Stimulated activated CD8-positive, alpha-beta memory T cell treated with anti-CD3 and anti-CD28 coated beads, Interleukin-15, amount 100 ng/mL, for 48 hours (primary cell): Measurements from ENCODE around the gene CREBBP.
"Not testable (repeated sequence)": the region's sequence is repeated elsewhere in the genome, so short reads cannot be mapped to it uniquely, and the experiment has no call there.

Experiments used
- DNase-seq, 2 donors: peaks; one replicate each; pipeline ENCODE4 v3.0.0-alpha.2; 2020; ENCODE audit warnings: low read depth in 2 of 2

The CREBBP gene

GRCh38 chr16:3880623-3881498 is at the start of gene CREBBP:
Gene CREBBP (minus strand): TSS chr16:3880713. CDS start chr16:3879916, 797 bp downstream.
- peak; percentile 74 to 77 for DNase-seq

- not testable (repeated sequence) for DNase-seq
Observed at GRCh38 chr16:3927147-3927546, 46.6 kb upstream of the CREBBP start.

GRCh38 chr16:3924763-3925162 is 44.2 kb upstream of the CREBBP start:
- DNase-seq, result no peak

GRCh38 chr16:3922241-3922640 is 41.7 kb upstream of the CREBBP start:
- no peak for DNase-seq

GRCh38 chr16:3920206-3920605 is 39.7 kb upstream of the CREBBP start:
- no peak for DNase-seq

- no peak for DNase-seq
Observed at GRCh38 chr16:3919413-3919812, 38.9 kb upstream of the CREBBP start.

GRCh38 chr16:3915426-3916260 is 35.1 kb upstream of the CREBBP start:
- no peak for DNase-seq

GRCh38 chr16:3912897-3913296 is 32.4 kb upstream of the CREBBP start:
- DNase-seq, result no peak

GRCh38 chr16:3912373-3912772 is 31.9 kb upstream of the CREBBP start:
- DNase-seq, result no peak

GRCh38 chr16:3911741-3912140 is 31.2 kb upstream of the CREBBP start:
- not testable (repeated sequence) for DNase-seq

GRCh38 chr16:3909791-3910583 is 29.5 kb upstream of the CREBBP start:
- no peak for DNase-seq

GRCh38 chr16:3908951-3909437 is 28.5 kb upstream of the CREBBP start:
- no peak for DNase-seq

- no peak for DNase-seq
Observed at GRCh38 chr16:3907586-3907985, 27.1 kb upstream of the CREBBP start.

GRCh38 chr16:3906363-3906762 is 25.9 kb upstream of the CREBBP start:
- DNase-seq, result no peak

- DNase-seq, result no peak
Observed at GRCh38 chr16:3904875-3905274, 24.4 kb upstream of the CREBBP start.

GRCh38 chr16:3890091-3890490 is 9.6 kb upstream of the CREBBP start:
- no peak for DNase-seq

GRCh38 chr16:3889059-3889458 is 8.5 kb upstream of the CREBBP start:
- no peak for DNase-seq

GRCh38 chr16:3885999-3886398 is 5.5 kb upstream of the CREBBP start:
- DNase-seq, result not testable (repeated sequence)

GRCh38 chr16:3884398-3884797 is 3.9 kb upstream of the CREBBP start:
- DNase-seq, result no peak

- no peak for DNase-seq
Observed at GRCh38 chr16:3882531-3882930, 2.0 kb upstream of the CREBBP start.

GRCh38 chr16:3881499-3881990 is 1.0 kb upstream of the CREBBP start:
- no peak for DNase-seq
